ENCODE measurements around the gene HIBCH.
"Not testable (repeated sequence)": the region's sequence is repeated elsewhere in the genome, so short reads cannot be mapped to it uniquely, and the experiment has no call there.

Gene HIBCH

GRCh38 chr2:190339394-190339793 is 19.8 kb upstream of the HIBCH start:
- H3K36me3 ChIP-seq (ENCODE audit: control insufficient read depth, insufficient read depth, low read length) = no peaks in the 10 kb centered on the region

GRCh38 chr2:190338453-190338852 is 18.8 kb upstream of the HIBCH start:
- peak; percentile 13 for TF ChIP-seq CTCF (IDR thresholded peaks at IDR 0.05)
- Histone ChIP-seq H3K4me2 (ENCODE audit: low read length) (no peak overlapping the region), H3K79me2 (no peaks in the 10 kb centered on the region), H3K4me1 (peaks cover 7% of the 10 kb centered on the region), H3K27me3 (ENCODE audit: control insufficient read depth, insufficient read depth, low read length) (no peaks in the 10 kb centered on the region), H3K36me3 (ENCODE audit: control insufficient read depth, insufficient read depth, low read length) (no peaks in the 10 kb centered on the region), H3K9me3 (ENCODE audit: control insufficient read depth, low read length) (no peaks in the 10 kb centered on the region), H3K9ac (no peak overlapping the region), H2AFZ (no peak overlapping the region), H3K4me3 (ENCODE audit: low read depth, low read length) (no peak overlapping the region), H3K27ac (no peak overlapping the region)

More at GRCh38 chr2:190339394-190339793, 19.8 kb upstream of the HIBCH start:
- no peaks in the 10 kb centered on the region for H3K79me2 ChIP-seq
- H3K9ac ChIP-seq = no peak overlapping the region
- H2AFZ ChIP-seq = no peak overlapping the region
- H3K4me3 ChIP-seq (ENCODE audit: low read depth, low read length) = no peak overlapping the region
- H3K4me2 ChIP-seq (ENCODE audit: low read length) = no peak overlapping the region
- H3K4me1 ChIP-seq = peaks cover 7% of the 10 kb centered on the region
- H3K27me3 ChIP-seq (ENCODE audit: control insufficient read depth, insufficient read depth, low read length) = no peaks in the 10 kb centered on the region
- TF ChIP-seq CTCF (IDR thresholded peaks at IDR 0.05) = no peak
- H3K9me3 ChIP-seq (ENCODE audit: control insufficient read depth, low read length) = no peaks in the 10 kb centered on the region
- no peak overlapping the region for H3K27ac ChIP-seq

- Histone ChIP-seq H3K4me1 (no peaks in the 10 kb centered on the region), H3K27ac (no peak overlapping the region), H3K27me3 (ENCODE audit: control insufficient read depth, insufficient read depth, low read length) (no peaks in the 10 kb centered on the region), H3K9ac (no peak overlapping the region), H3K4me2 (ENCODE audit: low read length) (no peak overlapping the region), H3K9me3 (ENCODE audit: control insufficient read depth, low read length) (no peaks in the 10 kb centered on the region), H3K36me3 (ENCODE audit: control insufficient read depth, insufficient read depth, low read length) (no peaks in the 10 kb centered on the region), H2AFZ (no peak overlapping the region), H3K79me2 (no peaks in the 10 kb centered on the region), H3K4me3 (ENCODE audit: low read depth, low read length) (no peak overlapping the region)
- no peak for TF ChIP-seq CTCF (IDR thresholded peaks at IDR 0.05)
These were observed 16.8 kb upstream of the HIBCH start for GRCh38 chr2:190336420-190336819.

GRCh38 chr2:190335584-190335983 is 16.0 kb upstream of the HIBCH start:
- H3K27ac ChIP-seq; H3K36me3 ChIP-seq (ENCODE audit: control insufficient read depth, insufficient read depth, low read length); H3K9ac ChIP-seq; H3K9me3 ChIP-seq (ENCODE audit: control insufficient read depth, low read length); H3K79me2 ChIP-seq; H3K4me3 ChIP-seq (ENCODE audit: low read depth, low read length); H2AFZ ChIP-seq; H3K4me2 ChIP-seq (ENCODE audit: low read length); H3K4me1 ChIP-seq; H3K27me3 ChIP-seq (ENCODE audit: control insufficient read depth, insufficient read depth, low read length): not testable (repeated sequence)

GRCh38 chr2:190335225-190335559 is 15.6 kb upstream of the HIBCH start:
- Histone ChIP-seq H3K4me1 (no peaks in the 10 kb centered on the region), H3K9me3 (ENCODE audit: control insufficient read depth, low read length) (no peaks in the 10 kb centered on the region), H3K4me2 (ENCODE audit: low read length) (no peak overlapping the region), H3K9ac (no peak overlapping the region), H3K36me3 (ENCODE audit: control insufficient read depth, insufficient read depth, low read length) (no peaks in the 10 kb centered on the region), H2AFZ (no peak overlapping the region), H3K79me2 (no peaks in the 10 kb centered on the region), H3K27me3 (ENCODE audit: control insufficient read depth, insufficient read depth, low read length) (no peaks in the 10 kb centered on the region), H3K27ac (no peak overlapping the region), H3K4me3 (ENCODE audit: low read depth, low read length) (no peak overlapping the region)
- TF ChIP-seq CTCF (IDR thresholded peaks at IDR 0.05) = no peak

Measured in parathyroid adenoma (tissue), 2 donors.